GM18511 (cell line): ENCODE data around the gene EFEMP2.

Experiments
- ATAC-seq: cut with Tn5 transposase; IDR thresholded peaks from one replicate; pipeline ENCODE4 v1.9.1; 2021; ENCODE audit warnings: mild to moderate bottlenecking, moderate library complexity; ENCODE audit not compliant: unreplicated experiment

The EFEMP2 gene

GRCh38 chr11:65872586-65873317, at the start of gene EFEMP2:
TSS of gene EFEMP2 (minus strand) at chr11:65872800. CDS start at chr11:65872354, 446 bp downstream.
- ATAC-seq, result no peak

GRCh38 chr11:65921876-65922275, 49.3 kb upstream of the EFEMP2 start:
- ATAC-seq, result no peak

- no peak for ATAC-seq
Measured at GRCh38 chr11:65921033-65921555, 48.5 kb upstream of the EFEMP2 start.

- no peak for ATAC-seq
Measured at GRCh38 chr11:65920372-65920802, 47.8 kb upstream of the EFEMP2 start.

- ATAC-seq, result peak; percentile 49
Measured at GRCh38 chr11:65919573-65920371, 47.2 kb upstream of the EFEMP2 start.

GRCh38 chr11:65919141-65919572, 46.6 kb upstream of the EFEMP2 start, which contains the start of gene DRAP1:
TSS of gene DRAP1 (plus strand) at chr11:65919426. CDS start at chr11:65919502, 76 bp downstream.
- ATAC-seq, result peak; percentile 90

GRCh38 chr11:65918211-65919140, 45.9 kb upstream of the EFEMP2 start, which contains the start of gene C11orf68:
TSS of gene C11orf68 (minus strand) at chr11:65919062. CDS start at chr11:65919031, 31 bp downstream.
- ATAC-seq, result peak; percentile 65

GRCh38 chr11:65917434-65918210, 45.0 kb upstream of the EFEMP2 start:
- no peak for ATAC-seq

GRCh38 chr11:65917077-65917433, 44.5 kb upstream of the EFEMP2 start:
- ATAC-seq, result no peak

GRCh38 chr11:65916391-65916790, 43.8 kb upstream of the EFEMP2 start:
- ATAC-seq, result no peak

GRCh38 chr11:65915821-65916251, 43.2 kb upstream of the EFEMP2 start:
- ATAC-seq, result no peak

GRCh38 chr11:65915101-65915820, 42.7 kb upstream of the EFEMP2 start:
- no peak for ATAC-seq

- ATAC-seq, result no peak
Measured at GRCh38 chr11:65912845-65913244, 40.2 kb upstream of the EFEMP2 start.

- no peak for ATAC-seq
Measured at GRCh38 chr11:65911682-65912568, 39.3 kb upstream of the EFEMP2 start.

- ATAC-seq, result no peak
Measured at GRCh38 chr11:65907878-65908277, 35.3 kb upstream of the EFEMP2 start.

- no peak for ATAC-seq
Measured at GRCh38 chr11:65906602-65907001, 34.0 kb upstream of the EFEMP2 start.

GRCh38 chr11:65903715-65904114, 31.1 kb upstream of the EFEMP2 start:
- ATAC-seq, result no peak

GRCh38 chr11:65903068-65903481, 30.5 kb upstream of the EFEMP2 start:
- ATAC-seq, result no peak
